DND-41 (cell line): ENCODE data around the gene RIF1.
A peak's percentile ranks its signal among the peaks of the same experiment; 100 is the strongest.

Source experiments
- ATAC-seq: fragments of 200-7000 bp; cut with Tn5 transposase; 3 replicates; pipeline ENCODE4 v1.9.1; 2021; ENCODE audit warnings: low read depth; ENCODE audit not compliant: insufficient read depth
- DNase-seq: peaks from one replicate; pipeline ENCODE4 v3.0.0-alpha.2; 2020
- H2AFZ ChIP-seq: 2 replicates; pipeline ENCODE4 v1.6.0; 2012; ENCODE audit warnings: low read depth, low read length
- H3K27ac ChIP-seq: 2 replicates; pipeline ENCODE4 v1.5.1; 2012; ENCODE audit warnings: low read length, inconsistent platforms
- H3K27me3 ChIP-seq: fragments of 200-600 bp; sonication (generic); 2 replicates; pipeline ENCODE4 v1.6.0; 2012; ENCODE audit warnings: low read length, mild to moderate bottlenecking, inconsistent platforms; ENCODE audit not compliant: insufficient read depth, poor library complexity
- H3K36me3 ChIP-seq: 2 replicates; pipeline ENCODE4 v1.5.1; 2012; ENCODE audit warnings: low read length, inconsistent platforms; ENCODE audit not compliant: insufficient read depth
- H3K4me1 ChIP-seq: 2 replicates; pipeline ENCODE4 v1.5.1; 2012; ENCODE audit warnings: mild to moderate bottlenecking, low read length; ENCODE audit not compliant: insufficient read depth
- H3K4me2 ChIP-seq: 2 replicates; pipeline ENCODE4 v1.6.0; 2012; ENCODE audit warnings: mild to moderate bottlenecking, moderate library complexity, low read length, inconsistent platforms; ENCODE audit not compliant: insufficient read depth
- H3K4me3 ChIP-seq, 2 experiments: fragments of 200-600 bp in 1 of 2; shearing (Covaris generic) in 1 of 2; 2 replicates each; pipeline ENCODE4 v1.5.1; 2012 to 2016; ENCODE audit warnings: inconsistent platforms in 2 of 2, low read length in 2 of 2, mild to moderate bottlenecking in 2 of 2, low read depth in 1 of 2, moderate library complexity in 1 of 2
- H3K79me2 ChIP-seq: 2 replicates; pipeline ENCODE4 v1.6.0; 2012; ENCODE audit warnings: low read length, inconsistent platforms; ENCODE audit not compliant: insufficient read depth
- H3K9ac ChIP-seq: 2 replicates; pipeline ENCODE4 v1.6.0; 2012; ENCODE audit warnings: low read depth, mild to moderate bottlenecking, inconsistent platforms, low read length, moderate library complexity
- H3K9me3 ChIP-seq: 2 replicates; pipeline ENCODE4 v1.5.1; 2012; ENCODE audit warnings: low read length, moderate library complexity, mild to moderate bottlenecking, inconsistent platforms; ENCODE audit not compliant: insufficient read depth, severe bottlenecking
- H4K20me1 ChIP-seq: 2 replicates; pipeline ENCODE4 v1.6.0; 2012; ENCODE audit warnings: low read length; ENCODE audit not compliant: insufficient read depth
- CTCF ChIP-seq: IDR thresholded peaks from 2 replicates; pipeline ENCODE4 v1.5.1; 2012; ENCODE audit warnings: borderline replicate concordance, low read length, moderate library complexity, mild to moderate bottlenecking; ENCODE audit not compliant: poor library complexity, severe bottlenecking; ENCODE audit errors: extremely low read depth
- EZH2 ChIP-seq: IDR thresholded peaks from 3 replicates; pipeline ENCODE4 v1.6.1; 2012; ENCODE audit warnings: borderline replicate concordance, low read depth, mild to moderate bottlenecking, moderate library complexity, low read length, inconsistent platforms; ENCODE audit not compliant: severe bottlenecking

The RIF1 gene

GRCh38 chr2:151422917-151423439, 13.3 kb downstream of the RIF1 start:
- no peak overlapping the region for H3K9ac ChIP-seq
- no peak overlapping the region for H3K4me2 ChIP-seq
- no peak overlapping the region for H2AFZ ChIP-seq
- DNase-seq (no peak), ATAC-seq (no peak)
- no peak overlapping the region for H3K27ac ChIP-seq
- H3K79me2 ChIP-seq: peaks cover 94% of the 10 kb centered on the region
- no peaks in the 10 kb centered on the region for H3K9me3 ChIP-seq
- H4K20me1 ChIP-seq: peaks cover 33% of the 10 kb centered on the region; the same call in 1 of the 2 replicates
- no peak overlapping the region for H3K4me3 ChIP-seq
- no peaks in the 10 kb centered on the region for H3K4me1 ChIP-seq
- peaks cover 96% of the 10 kb centered on the region for H3K36me3 ChIP-seq
- TF ChIP-seq EZH2: no peak
- no peak for TF ChIP-seq CTCF
- H3K27me3 ChIP-seq: no peaks in the 10 kb centered on the region

- H3K4me2 ChIP-seq: no peak overlapping the region
- peak; percentile 29; the same call in 1 of the 3 replicates for ATAC-seq
- no peak for DNase-seq
- peaks cover 95% of the 10 kb centered on the region for H3K36me3 ChIP-seq
- no peak overlapping the region for H3K4me3 ChIP-seq
- no peak overlapping the region for H3K27ac ChIP-seq
- H3K9ac ChIP-seq: no peak overlapping the region
- H3K9me3 ChIP-seq: no peaks in the 10 kb centered on the region
- TF ChIP-seq CTCF (no peak), EZH2 (no peak)
- H2AFZ ChIP-seq: no peak overlapping the region
- peaks cover 33% of the 10 kb centered on the region; the same call in 1 of the 2 replicates for H4K20me1 ChIP-seq
- no peaks in the 10 kb centered on the region for H3K27me3 ChIP-seq
- peaks cover 91% of the 10 kb centered on the region for H3K79me2 ChIP-seq
- H3K4me1 ChIP-seq: no peaks in the 10 kb centered on the region
These were observed 14.1 kb downstream of the RIF1 start for GRCh38 chr2:151423760-151424159.

- Histone ChIP-seq H4K20me1 (no peaks in the 10 kb centered on the region; the same call in 1 of the 2 replicates), H3K4me1 (no peaks in the 10 kb centered on the region), H3K27ac (no peak overlapping the region), H3K36me3 (peaks cover 92% of the 10 kb centered on the region), H3K9ac (no peak overlapping the region), H3K4me2 (no peak overlapping the region), H3K4me3 (no peak overlapping the region), H2AFZ (no peak overlapping the region), H3K27me3 (no peaks in the 10 kb centered on the region), H3K79me2 (peaks cover 23% of the 10 kb centered on the region), H3K9me3 (no peaks in the 10 kb centered on the region)
- DNase-seq (no peak), ATAC-seq (peak; percentile 58)
- TF ChIP-seq CTCF: peak; percentile 61
- TF ChIP-seq EZH2: no peak
These were observed 27.9 kb downstream of the RIF1 start for GRCh38 chr2:151437630-151438029.
